OCI-LY7 (cell line): Measurements from ENCODE around the gene ISOC2.

Experiments used
- CTCF ChIP-seq: fragments of 200-600 bp; sonication (generic); conservative IDR thresholded peaks from 2 replicates; pipeline ENCODE4 v1.5.1; 2014; ENCODE audit warnings: mild to moderate bottlenecking, antibody characterized with exemption, low read length, moderate library complexity, mixed read lengths
- EZH2phosphoT487 ChIP-seq: fragments of 200-600 bp; sonication (generic); IDR thresholded peaks from 2 replicates; pipeline ENCODE4 v1.6.1; 2018; ENCODE audit warnings: low read depth, borderline replicate concordance, mild to moderate bottlenecking, mixed run types, antibody characterized with exemption, low read length, moderate library complexity, mixed read lengths

GRCh38 chr19:55457683-55458457, 3.6 kb downstream of the ISOC2 start:
- TF ChIP-seq CTCF, result no peak
- TF ChIP-seq EZH2phosphoT487, result no peak
